Stimulated activated CD8-positive, alpha-beta memory T cell treated with anti-CD3 and anti-CD28 coated beads, Interleukin-15, amount 100 ng/mL, for 48 hours (primary cell): ENCODE data around the gene DHTKD1.

ENCODE experiments used
- DNase-seq, 2 donors: peaks; one replicate each; pipeline ENCODE4 v3.0.0-alpha.2; 2020; ENCODE audit warnings: low read depth in 2 of 2

Gene DHTKD1

DNA sequence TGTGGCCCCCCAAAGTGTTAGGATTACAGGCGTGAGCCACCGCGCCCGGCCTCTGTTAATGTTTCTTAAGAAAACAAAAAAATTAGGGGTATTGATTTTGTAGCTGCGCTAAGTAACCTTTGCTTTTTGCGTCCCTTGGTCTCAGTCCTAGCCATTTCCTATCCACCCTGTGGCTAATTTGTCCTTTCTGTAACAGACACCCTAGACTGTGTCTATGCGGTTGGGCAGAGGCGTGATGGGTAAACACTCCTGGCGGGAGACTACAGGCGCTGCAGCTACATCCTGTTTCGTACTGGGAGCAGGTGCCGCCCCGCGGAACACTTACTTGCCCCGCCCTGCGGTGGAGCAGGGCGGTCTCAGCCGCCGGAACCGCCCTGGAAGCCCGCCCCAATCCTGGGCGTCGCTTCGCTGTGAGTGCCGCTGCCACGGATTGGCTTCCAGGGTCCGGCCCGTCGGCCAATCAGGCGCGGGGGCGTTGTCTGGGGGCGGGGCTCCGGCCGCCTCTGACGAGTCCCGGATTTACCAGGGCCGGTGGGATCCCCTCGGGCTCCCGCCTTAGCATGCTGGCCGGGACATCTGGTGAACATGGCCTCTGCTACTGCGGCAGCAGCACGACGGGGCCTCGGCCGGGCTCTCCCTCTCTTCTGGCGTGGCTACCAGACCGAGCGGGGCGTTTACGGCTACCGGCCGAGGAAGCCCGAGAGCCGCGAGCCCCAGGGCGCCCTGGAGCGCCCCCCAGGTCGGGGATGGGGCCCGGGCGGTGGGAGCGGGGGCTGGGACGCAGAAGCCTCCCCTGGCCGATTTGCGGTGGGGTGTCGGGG is at the start of gene DHTKD1:
TSS of gene DHTKD1 (plus strand) at position 506 of the 821 bp plus-strand sequence. CDS start at position 586, 80 bp downstream.
- peak; percentile 99 for DNase-seq

DNA sequence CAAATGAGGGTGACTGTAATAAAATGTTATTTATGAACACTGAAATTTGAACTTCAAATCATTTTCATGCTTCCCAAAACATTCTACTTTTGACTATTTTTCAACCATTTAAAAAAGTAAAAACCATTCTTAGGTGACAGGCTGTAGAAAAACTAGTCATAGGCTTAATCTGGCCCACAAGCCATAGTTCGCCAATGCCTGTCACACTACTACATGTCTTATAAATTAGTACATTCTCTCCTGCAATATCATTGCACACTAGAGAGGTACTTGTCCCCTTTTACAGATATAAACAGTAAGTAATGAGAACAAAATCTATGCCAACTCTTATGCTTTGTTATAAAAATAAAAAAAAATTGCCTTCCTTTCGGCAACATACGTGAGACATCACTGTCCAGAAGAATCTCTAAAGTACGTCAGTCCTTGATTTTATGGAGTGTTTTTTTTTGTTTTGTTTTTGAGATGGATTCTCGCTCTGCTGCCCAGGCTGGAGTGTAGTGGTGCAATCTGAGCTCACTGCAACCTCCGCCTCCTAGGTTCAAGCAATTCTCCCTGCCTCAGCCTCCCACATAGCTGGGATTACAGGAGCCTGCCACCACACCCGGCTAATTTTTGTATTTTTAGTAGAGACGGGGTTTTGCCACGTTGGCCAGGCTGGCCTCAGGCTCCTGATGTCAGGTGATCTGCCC is 49.3 kb upstream of the DHTKD1 start:
- no peak for DNase-seq

DNA sequence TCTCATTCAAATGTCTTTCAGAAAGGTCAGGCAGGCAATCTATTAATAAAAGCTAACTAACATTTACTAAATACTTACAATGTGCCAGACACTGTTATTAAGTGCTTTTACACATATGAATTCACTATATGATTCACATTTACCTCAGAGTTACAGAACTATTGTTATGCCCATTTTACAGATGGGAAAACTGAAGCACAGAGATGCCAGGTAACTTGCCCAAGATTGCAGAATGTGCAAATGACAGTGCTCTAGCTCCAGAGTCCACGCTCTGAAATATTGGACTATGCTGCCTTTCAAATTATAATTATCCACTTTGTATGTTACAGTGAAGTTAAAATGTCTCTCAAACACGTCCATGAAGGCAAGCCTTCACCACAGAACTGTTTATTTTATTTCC is 48.2 kb upstream of the DHTKD1 start:
- no peak for DNase-seq

- no peak for DNase-seq
Measured at GRCh38 chr10:12022580-12023257, 46.0 kb upstream of the DHTKD1 start.

- no peak for DNase-seq
Measured at GRCh38 chr10:12025591-12025990, 43.2 kb upstream of the DHTKD1 start.

DNA sequence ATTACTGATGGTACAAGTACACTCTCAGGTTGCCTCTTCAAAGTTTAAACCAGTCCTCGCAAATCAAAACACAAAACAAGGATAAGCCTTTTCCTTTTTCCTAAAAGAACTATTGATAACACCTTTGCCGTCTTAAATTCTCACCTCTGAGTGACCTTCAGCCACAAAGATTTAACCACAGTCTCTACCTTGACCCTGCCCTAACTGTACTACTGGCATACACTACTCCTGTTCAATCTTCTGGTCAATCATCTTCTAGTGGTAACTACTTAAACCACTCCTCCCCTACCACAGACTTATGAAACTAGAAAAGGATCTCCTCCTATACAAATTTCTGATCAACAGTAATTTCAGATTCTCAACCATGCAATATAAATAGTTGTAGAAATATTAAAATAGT is 41.2 kb upstream of the DHTKD1 start:
- DNase-seq, result no peak

GRCh38 chr10:12031404-12031803 is 37.4 kb upstream of the DHTKD1 start:
- DNase-seq, result no peak

GRCh38 chr10:12036073-12036655 is 32.6 kb upstream of the DHTKD1 start:
- no peak for DNase-seq

GRCh38 chr10:12041766-12042408 is 26.9 kb upstream of the DHTKD1 start:
- peak in 1 of 2 donors; percentile 25 for DNase-seq

DNA sequence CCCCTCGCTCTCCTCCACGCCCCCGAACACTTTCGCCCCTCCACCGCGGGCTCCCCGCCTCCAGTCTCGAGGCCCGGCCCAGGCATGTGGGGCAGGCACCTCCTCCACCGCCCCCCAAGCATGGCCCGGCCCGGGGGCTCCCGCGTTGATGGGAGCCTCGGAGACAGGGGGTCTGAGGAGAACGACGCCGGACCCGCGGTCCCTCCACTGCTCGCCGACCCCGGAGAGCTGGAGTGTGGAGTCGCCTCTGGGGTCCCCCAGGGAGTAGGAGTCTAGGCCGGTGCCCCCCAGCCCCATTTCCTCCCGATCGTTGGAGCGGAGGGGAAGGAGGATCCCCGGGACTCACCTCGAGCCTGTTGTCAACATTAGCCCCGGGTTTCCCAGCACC is 26.4 kb upstream of the DHTKD1 start:
- DNase-seq, result peak; percentile 41 to 44

- DNase-seq, result peak; percentile 96 to 98
Measured at GRCh38 chr10:12042797-12043651, 25.7 kb upstream of the DHTKD1 start, which contains the start of gene UPF2. UPF2 (minus strand) TSS chr10:12042809; CDS start chr10:12035423, 7,386 bp downstream.

- no peak for DNase-seq
Measured at GRCh38 chr10:12045596-12045995, 23.2 kb upstream of the DHTKD1 start.

DNA sequence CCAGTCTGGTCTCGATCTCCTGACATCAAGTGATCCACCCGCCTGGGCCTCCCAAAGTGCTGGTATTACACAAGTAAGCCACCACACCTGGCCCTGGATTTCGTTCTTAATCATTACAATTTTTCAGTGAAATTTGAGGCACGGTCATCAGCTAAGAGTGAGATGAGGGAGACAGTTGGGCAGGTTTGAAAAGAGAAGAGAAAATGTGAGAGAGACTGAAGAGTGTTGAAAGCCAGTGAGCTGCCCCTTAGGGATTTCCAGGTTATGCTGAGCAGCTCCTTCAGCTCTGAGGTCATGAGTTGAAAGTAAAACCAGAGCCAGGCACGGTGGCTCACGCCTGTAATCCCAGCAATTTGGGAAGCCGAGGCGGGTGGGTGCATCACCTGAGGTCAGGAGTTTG is 20.2 kb upstream of the DHTKD1 start:
- no peak for DNase-seq

DNA sequence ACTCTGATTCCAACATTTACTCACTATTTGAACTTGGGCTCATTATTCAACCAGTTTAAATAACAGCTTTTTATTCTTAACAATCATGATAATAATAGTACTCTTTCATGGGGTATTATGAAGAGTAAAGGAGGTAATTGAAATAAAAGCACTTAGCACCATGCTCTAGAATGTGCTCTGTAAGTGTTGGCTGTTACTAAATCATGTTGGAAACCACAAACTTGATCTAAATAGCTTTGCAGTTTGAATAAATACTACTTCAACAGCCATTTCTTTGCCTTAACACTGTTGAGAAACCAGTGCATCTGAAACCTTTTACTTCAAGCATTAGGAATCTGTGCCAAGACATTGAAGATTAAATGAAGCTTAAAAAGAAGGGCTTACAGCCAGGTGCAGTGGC is 18.2 kb upstream of the DHTKD1 start:
- no peak for DNase-seq

DNA sequence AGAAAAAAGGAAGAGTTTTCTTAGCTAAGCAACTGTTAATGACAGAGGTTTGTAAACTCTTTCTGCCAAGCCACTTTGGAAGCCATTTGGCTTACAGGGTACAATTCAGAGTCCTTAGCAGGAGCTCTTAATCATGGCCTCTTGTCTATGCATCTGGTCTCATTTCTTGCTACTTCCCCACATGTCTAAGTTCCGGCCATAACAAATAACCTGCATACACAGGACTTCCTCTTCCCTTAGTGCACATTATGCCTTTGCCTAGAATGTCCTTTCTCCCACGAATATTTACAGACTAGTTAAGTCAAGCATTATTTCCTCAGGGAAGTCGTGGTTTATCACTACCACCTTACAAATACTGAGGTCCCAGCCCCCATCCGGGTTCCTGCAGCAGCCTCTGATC is 17.5 kb upstream of the DHTKD1 start:
- no peak for DNase-seq

- DNase-seq, result no peak
Measured at GRCh38 chr10:12055732-12056131, 13.0 kb upstream of the DHTKD1 start.

DNA sequence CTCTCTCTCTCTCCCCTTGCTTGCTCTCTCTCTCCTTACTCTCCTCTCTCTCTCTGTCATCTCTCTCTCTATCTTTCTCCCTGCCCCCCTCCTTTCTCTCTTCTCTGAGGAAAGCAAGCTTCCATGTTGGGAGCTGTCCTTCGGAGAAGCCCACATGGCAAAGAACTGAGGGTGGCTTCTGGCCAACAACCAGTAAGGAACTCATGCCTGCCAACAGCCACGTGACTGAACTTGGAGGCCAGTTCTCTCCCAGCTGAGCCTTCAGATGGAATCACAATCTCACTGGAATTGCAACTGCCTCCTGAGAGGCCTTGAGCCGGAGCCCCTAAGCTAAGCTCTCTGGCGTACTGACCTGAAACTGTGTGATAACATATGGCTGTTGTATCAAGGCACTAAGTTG is 12.0 kb upstream of the DHTKD1 start:
- no peak for DNase-seq

DNA sequence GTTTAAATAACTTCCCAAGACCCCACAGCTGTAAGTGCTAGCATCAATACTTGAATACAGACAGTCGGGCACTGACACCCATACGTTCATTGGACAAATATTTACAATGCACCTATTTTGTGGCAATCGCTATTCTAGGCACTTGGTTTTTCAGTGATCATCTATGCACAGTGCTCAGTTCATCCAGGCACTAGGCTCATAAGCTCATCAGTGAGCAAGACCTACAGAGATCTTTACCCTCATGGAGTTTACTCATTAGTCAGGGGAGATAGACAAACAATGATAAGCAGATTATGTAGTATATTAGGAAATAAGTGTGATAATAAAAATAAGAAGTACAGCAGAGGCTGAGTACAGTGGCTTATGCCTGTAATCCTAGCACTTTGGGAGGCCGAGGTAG is 7.6 kb upstream of the DHTKD1 start:
- no peak for DNase-seq

DNA sequence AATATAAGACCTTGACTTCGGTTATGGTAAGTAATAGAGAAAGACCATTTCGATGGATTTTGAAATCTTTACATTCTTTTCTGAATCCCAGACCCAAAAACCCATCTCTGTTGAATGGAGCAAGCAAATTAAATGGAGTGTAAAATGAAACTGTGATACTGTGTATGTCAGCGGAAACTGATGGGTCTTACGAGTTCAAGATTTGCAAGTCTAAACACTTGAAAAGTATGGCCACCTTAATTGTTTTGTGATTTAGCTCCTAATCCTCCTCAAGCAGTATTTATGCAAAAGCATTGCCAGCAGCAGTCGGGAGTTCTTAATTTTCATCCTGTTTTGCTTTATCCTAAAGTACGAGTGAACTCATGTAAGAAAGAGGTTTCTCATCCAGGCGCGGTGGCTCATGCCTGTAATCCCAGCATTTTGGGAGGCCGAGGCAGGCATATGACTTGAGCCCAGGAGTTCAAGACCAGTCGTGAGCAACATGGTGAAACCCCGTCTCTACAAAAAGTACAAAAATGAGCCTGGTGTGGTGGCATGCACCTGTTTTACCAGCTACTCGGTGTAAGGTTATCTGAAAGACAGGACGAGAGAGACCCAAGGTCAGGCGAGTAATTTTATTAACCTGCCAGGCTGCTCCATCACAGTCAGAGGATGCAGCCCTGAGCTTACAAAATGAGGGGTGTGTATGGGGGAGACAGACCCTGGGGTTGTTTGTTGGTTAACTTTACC is 5.8 kb upstream of the DHTKD1 start:
- no peak for DNase-seq

DNA sequence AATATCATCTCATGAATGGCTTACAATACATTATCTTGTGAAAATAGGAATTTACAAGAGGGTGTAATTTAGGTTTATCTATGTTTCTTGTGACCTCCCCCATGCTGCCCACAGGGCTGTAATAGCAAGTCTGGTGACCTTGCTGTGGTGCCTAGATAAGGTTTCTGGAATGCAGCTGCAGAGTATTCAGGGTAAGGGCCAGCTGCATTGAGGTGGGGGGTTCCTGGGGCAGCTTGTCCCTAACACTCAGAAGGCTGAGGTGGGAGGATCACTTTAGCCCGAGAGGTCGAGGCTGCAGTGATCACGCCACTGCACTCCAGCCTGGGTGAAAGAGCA is 5.3 kb upstream of the DHTKD1 start:
- no peak for DNase-seq
